Tibial nerve (tissue), 3 donors: ENCODE results near the gene SEMA6B.

ENCODE experiments used
- POLR2A ChIP-seq, 2 donors: fragments of 450-650 bp; IDR thresholded peaks; one replicate each; pipeline ENCODE4 v1.6.1; 2017; ENCODE audit warnings: antibody characterized with exemption in 2 of 2, mild to moderate bottlenecking in 2 of 2, moderate library complexity in 2 of 2
- TF ChIP-seq, protein P1 (sequence below), 5 experiments: fragments of 200-600 bp in 3 of 5; fragments of 450-650 bp in 2 of 5; sonication (generic) in 3 of 5; IDR thresholded peaks; one replicate each; pipeline ENCODE4 v1.5.1; 2016 to 2019; ENCODE audit warnings: antibody characterized with exemption in 5 of 5, mild to moderate bottlenecking in 3 of 5, moderate library complexity in 2 of 5

DNA sequence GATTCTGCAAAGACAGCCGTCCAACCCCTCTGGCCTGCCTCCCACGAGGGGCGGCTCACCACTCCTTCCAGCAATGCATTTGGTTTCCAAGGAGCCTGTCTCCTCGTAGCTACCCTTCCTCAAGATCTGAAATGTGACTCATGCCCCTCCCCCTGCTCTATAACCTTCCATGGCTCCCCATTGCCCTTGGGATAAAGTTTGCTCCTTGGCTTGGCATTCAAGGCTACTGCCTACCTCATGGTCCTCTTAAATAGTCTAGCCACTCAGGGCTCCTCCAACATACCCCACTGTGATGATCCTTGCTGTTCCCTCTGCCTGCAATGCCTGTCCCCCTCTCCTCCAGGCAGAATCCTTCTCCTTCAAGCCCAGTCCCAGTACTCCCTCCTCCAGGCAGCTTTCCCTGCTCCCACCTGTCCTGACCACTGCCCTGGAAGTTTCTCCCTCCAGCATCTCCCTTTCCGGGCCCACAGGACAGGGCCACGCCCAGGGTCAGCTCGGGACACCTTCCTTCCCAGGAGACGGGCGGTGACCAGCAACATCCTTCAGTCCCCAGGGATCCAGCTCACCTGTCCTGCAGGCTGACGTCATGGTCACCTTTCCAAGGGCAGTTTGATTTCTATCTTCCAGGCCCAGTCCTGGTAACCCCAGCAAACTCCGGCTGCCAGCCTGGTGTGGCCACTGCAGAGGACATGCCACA is 19.2 kb upstream of the SEMA6B start:
- TF ChIP-seq POLR2A (IDR thresholded peaks at IDR 0.05) = no peak
- TF ChIP-seq, protein P1, sequence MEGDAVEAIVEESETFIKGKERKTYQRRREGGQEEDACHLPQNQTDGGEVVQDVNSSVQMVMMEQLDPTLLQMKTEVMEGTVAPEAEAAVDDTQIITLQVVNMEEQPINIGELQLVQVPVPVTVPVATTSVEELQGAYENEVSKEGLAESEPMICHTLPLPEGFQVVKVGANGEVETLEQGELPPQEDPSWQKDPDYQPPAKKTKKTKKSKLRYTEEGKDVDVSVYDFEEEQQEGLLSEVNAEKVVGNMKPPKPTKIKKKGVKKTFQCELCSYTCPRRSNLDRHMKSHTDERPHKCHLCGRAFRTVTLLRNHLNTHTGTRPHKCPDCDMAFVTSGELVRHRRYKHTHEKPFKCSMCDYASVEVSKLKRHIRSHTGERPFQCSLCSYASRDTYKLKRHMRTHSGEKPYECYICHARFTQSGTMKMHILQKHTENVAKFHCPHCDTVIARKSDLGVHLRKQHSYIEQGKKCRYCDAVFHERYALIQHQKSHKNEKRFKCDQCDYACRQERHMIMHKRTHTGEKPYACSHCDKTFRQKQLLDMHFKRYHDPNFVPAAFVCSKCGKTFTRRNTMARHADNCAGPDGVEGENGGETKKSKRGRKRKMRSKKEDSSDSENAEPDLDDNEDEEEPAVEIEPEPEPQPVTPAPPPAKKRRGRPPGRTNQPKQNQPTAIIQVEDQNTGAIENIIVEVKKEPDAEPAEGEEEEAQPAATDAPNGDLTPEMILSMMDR (IDR thresholded peaks at IDR 0.05) = no peak
